ENCODE measurements around the gene CATSPER3.

CATSPER3 gene

GRCh38 chr5:134967607-134968006, at the start of gene CATSPER3:
TSS of gene CATSPER3 (plus strand) at chr5:134967907. CDS start at chr5:134967992, 85 bp downstream.
- DNase-seq (ENCODE audit: low read depth), result no peak

- no peak for DNase-seq (ENCODE audit: low read depth)
These were observed 48.8 kb upstream of the CATSPER3 start for GRCh38 chr5:134918861-134919260.

- no peak for DNase-seq (ENCODE audit: low read depth)
These were observed 46.7 kb upstream of the CATSPER3 start for GRCh38 chr5:134920848-134921575.

DNA sequence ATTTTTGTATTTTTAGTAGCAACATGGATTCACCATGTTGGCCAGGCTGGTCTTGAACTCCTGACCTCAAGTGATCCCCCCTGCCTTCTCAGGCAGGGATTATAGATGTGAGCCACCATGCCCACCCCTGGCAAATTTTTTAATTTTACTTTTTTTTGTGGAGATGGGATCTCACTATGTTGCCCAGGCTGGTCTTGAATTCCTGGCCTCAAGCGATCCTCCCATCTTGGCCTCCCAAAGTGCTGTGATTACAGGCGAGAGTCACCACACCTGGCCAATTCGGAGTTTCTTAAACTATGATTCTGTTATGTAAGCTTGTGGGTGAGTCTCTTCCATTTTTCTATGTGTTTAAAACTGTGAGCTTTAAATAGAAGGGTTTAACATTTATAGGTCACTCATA, 35.2 kb upstream of the CATSPER3 start:
- DNase-seq (ENCODE audit: low read depth), result no peak

- no peak for DNase-seq (ENCODE audit: low read depth)
These were observed 33.5 kb upstream of the CATSPER3 start for GRCh38 chr5:134934202-134934601.

GRCh38 chr5:134935711-134936602, 31.8 kb upstream of the CATSPER3 start:
- no peak for DNase-seq (ENCODE audit: low read depth)

GRCh38 chr5:134937526-134937925, 30.2 kb upstream of the CATSPER3 start:
- no peak for DNase-seq (ENCODE audit: low read depth)

GRCh38 chr5:134938030-134938429, 29.7 kb upstream of the CATSPER3 start:
- no peak for DNase-seq (ENCODE audit: low read depth)

GRCh38 chr5:134939500-134939899, 28.2 kb upstream of the CATSPER3 start:
- DNase-seq (ENCODE audit: low read depth), result no peak

GRCh38 chr5:134943547-134943946, 24.2 kb upstream of the CATSPER3 start:
- no peak for DNase-seq (ENCODE audit: low read depth)

- no peak for DNase-seq (ENCODE audit: low read depth)
These were observed 23.1 kb upstream of the CATSPER3 start for GRCh38 chr5:134944630-134945029.

DNA sequence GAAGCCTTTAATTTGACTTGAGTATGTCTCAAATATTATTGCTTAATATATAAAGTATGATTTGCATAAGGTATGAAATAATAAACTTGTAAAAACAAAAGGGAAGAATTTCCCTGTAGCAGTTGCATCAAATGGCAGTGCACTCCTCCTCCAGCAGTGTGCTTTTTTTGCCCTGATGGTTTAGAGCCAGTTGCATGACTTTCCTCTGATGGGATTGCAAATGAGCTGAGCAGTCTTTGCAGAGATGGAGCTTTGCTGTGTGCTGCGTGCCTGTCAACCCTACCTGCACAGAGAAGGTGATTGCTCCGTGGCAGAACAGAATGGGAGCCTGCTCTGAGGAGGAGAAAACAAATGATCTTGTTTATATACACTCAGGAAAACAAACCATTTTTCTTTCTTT, 22.7 kb upstream of the CATSPER3 start:
- DNase-seq (ENCODE audit: low read depth), result no peak

DNA sequence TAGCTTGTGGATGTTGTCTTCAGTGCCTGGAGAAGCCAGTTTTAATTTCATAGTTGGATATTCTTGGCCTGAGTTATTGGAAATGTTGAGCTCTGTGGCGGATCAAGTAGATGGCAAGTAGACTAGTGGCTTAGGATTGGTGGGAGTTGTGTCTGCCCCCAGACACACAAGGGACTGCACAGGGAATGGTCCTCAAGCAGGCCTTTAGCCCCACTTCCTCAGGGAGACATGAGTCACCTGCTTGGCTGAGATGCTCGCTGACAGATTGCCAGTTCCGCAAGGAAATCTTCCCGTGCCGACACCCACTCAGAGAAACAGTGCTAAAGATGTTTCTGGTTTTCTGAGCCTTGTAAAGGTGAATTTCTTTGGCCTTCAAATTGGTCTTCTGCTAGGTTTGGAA, 18.8 kb upstream of the CATSPER3 start:
- peak; percentile 18 for DNase-seq (ENCODE audit: low read depth)

DNA sequence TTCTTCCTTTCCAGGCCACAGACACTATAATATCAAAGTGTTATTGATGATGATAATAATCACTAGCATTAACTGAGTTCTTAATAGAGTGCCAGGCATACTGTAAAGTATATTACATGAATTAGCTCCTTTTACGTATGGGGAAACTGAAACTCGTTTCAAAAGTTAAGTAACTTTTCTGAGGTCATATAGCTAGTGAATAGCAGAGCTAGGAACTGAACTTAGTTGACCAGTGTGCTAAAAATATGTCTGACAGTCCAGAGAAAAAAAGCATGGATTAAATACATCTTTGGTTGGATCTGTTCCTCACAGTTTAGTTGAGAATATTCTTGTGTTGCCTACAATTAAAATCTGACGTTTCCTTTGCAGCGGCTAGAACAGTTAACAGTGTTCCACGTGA, 18.4 kb upstream of the CATSPER3 start:
- DNase-seq (ENCODE audit: low read depth), result no peak

- no peak for DNase-seq (ENCODE audit: low read depth)
These were observed 9.6 kb upstream of the CATSPER3 start for GRCh38 chr5:134957920-134958608.

DNA sequence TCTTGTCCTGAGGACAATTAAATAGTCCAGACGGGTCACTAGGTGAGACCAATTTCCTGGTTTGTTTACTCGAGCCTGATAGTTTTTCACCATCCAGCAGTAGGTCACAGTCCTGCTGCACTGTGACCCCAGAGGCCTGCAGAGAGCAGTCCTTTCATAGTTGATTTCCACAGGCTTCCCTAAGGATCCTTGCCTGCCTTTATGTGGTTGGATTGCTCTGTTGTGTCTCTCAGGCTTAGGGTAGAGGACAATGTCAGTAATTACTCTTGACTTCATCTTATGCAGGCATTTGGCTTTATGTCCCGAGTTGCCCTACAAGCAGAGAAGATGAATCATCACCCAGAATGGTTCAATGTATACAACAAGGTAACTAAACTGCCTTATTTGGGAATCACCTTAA, 9.0 kb upstream of the CATSPER3 start:
- no peak for DNase-seq (ENCODE audit: low read depth)

- DNase-seq (ENCODE audit: low read depth), result no peak
These were observed 4.6 kb upstream of the CATSPER3 start for GRCh38 chr5:134963098-134963497.

- DNase-seq (ENCODE audit: low read depth), result no peak
These were observed 3.1 kb upstream of the CATSPER3 start for GRCh38 chr5:134964359-134965270.

DNA sequence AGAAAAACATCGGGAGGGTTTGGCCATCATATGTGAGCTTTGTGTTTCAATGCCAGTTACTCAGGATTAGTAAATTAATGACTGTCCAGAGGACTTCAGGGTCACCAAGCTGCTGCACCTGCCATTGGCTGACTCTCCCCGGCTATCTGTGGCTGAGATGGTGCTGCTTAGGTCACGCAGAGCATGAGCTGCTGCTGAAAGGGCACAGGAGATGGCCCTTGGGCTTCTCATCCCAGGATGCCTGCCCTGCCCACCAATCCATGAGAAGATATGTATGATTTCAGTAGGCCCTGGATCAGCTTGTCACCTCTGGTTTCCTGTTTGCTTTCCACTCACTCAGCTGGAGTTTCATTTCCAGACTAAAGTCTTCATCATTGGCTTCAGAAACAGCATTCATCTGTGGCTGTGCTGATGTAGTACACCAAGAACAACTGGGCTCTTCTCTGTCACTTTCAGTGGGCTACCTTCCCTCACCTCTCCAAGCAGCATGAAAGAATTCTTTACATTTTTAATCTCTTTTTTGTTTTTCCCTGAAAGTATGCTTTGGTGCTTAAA, 2.4 kb upstream of the CATSPER3 start:
- no peak for DNase-seq (ENCODE audit: low read depth)

DNA sequence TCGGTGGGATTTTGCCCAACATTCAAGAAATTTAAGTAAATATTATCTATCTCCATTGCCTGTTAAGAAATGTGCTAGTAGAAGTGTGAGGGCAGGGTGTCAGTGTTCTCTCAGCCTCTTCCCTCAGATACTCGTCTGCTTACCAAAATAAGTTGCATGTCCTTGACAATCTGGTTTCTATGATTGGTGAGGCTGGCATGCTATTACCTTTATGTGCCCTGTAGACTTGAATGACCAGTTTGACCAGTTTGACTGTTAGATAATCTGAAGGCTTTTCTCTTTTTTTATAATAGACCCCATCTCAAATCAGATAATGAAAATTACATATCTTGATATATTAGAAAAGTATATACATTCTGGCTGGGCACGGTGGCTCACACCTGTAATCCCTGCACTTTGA, 348 bp downstream of the CATSPER3 start:
- DNase-seq (ENCODE audit: low read depth), result no peak

GRCh38 chr5:134969166-134969565, 1.5 kb downstream of the CATSPER3 start:
- DNase-seq (ENCODE audit: low read depth), result no peak

Measured in fibroblast of the conjunctiva (primary cell).